Measurements from ENCODE around the gene MORC3.
"Not testable (repeated sequence)": the region's sequence is repeated elsewhere in the genome, so short reads cannot be mapped to it uniquely, and the experiment has no call there.

MORC3 gene

GRCh38 chr21:36384885-36385232, 64.9 kb downstream of the MORC3 start:
- Histone ChIP-seq H3K27me3 (peaks cover 12% of the 10 kb centered on the region), H3K4me3 (ENCODE audit: low read depth in 1 of 2, low read length in 1 of 2) (peak overlapping the region; percentile 52 to 54), H3K27ac (no peak overlapping the region), H3K9me3 (no peaks in the 10 kb centered on the region), H3K36me3 (no peaks in the 10 kb centered on the region), H3K4me1 (ENCODE audit: control insufficient read depth in 1 of 2, insufficient read depth in 1 of 2, low read depth in 1 of 2, low read length in 1 of 2) (peaks cover 6 to 13% of the 10 kb centered on the region in 2 experiments)
- no peak for TF ChIP-seq CTCF (IDR thresholded peaks at IDR 0.05)

- Histone ChIP-seq H3K27me3 (peaks cover 12% of the 10 kb centered on the region), H3K27ac (no peak within 1 kb of the TSS), H3K4me3 (ENCODE audit: low read depth in 1 of 2, low read length in 1 of 2) (peak within 1 kb of the TSS; percentile 52 to 54), H3K9me3 (no peaks in the 10 kb centered on the region), H3K4me1 (ENCODE audit: control insufficient read depth in 1 of 2, insufficient read depth in 1 of 2, low read depth in 1 of 2, low read length in 1 of 2) (peaks cover 6 to 13% of the 10 kb centered on the region in 2 experiments), H3K36me3 (no peaks in the 10 kb centered on the region)
- no peak for TF ChIP-seq CTCF (IDR thresholded peaks at IDR 0.05)
Measured at GRCh38 chr21:36385233-36386030, 65.4 kb downstream of the MORC3 start, which contains the start of gene CHAF1B. TSS of gene CHAF1B (plus strand) at chr21:36385392. CDS start at chr21:36386137, 745 bp downstream.

- no peaks in the 10 kb centered on the region for H3K9me3 ChIP-seq
- peaks cover 6 to 13% of the 10 kb centered on the region in 2 experiments for H3K4me1 ChIP-seq (ENCODE audit: control insufficient read depth in 1 of 2, insufficient read depth in 1 of 2, low read depth in 1 of 2, low read length in 1 of 2)
- no peak for TF ChIP-seq CTCF (IDR thresholded peaks at IDR 0.05)
- no peaks in the 10 kb centered on the region for H3K36me3 ChIP-seq
- H3K27ac ChIP-seq, result no peak overlapping the region
- H3K27me3 ChIP-seq, result peaks cover 12% of the 10 kb centered on the region
- H3K4me3 ChIP-seq (ENCODE audit: low read depth in 1 of 2, low read length in 1 of 2), result peak overlapping the region in 1 of 2 experiments; percentile 52
Measured at GRCh38 chr21:36386031-36386642, 66.1 kb downstream of the MORC3 start.

GRCh38 chr21:36388096-36388495, 68.1 kb downstream of the MORC3 start:
- Histone ChIP-seq H3K9me3 (no peaks in the 10 kb centered on the region), H3K4me3 (ENCODE audit: low read depth in 1 of 2, low read length in 1 of 2) (no peak overlapping the region), H3K4me1 (ENCODE audit: control insufficient read depth in 1 of 2, insufficient read depth in 1 of 2, low read depth in 1 of 2, low read length in 1 of 2) (peaks cover 6 to 13% of the 10 kb centered on the region in 2 experiments), H3K27ac (no peak overlapping the region), H3K27me3 (peaks cover 12% of the 10 kb centered on the region), H3K36me3 (no peaks in the 10 kb centered on the region)
- no peak for TF ChIP-seq CTCF (IDR thresholded peaks at IDR 0.05)

- no peak for TF ChIP-seq CTCF (IDR thresholded peaks at IDR 0.05)
- H3K4me3 ChIP-seq (ENCODE audit: low read depth in 1 of 2, low read length in 1 of 2), result no peak overlapping the region
- no peaks in the 10 kb centered on the region for H3K36me3 ChIP-seq
- H3K27ac ChIP-seq, result no peak overlapping the region
- H3K27me3 ChIP-seq, result peaks cover 12% of the 10 kb centered on the region
- H3K4me1 ChIP-seq (ENCODE audit: control insufficient read depth in 1 of 2, insufficient read depth in 1 of 2, low read depth in 1 of 2, low read length in 1 of 2), result peaks cover 6 to 13% of the 10 kb centered on the region in 2 experiments
- no peaks in the 10 kb centered on the region for H3K9me3 ChIP-seq
Measured at GRCh38 chr21:36388835-36389234, 68.8 kb downstream of the MORC3 start.

- not testable (repeated sequence) for H3K27ac ChIP-seq; H3K4me3 ChIP-seq (ENCODE audit: low read depth in 1 of 2, low read length in 1 of 2); H3K9me3 ChIP-seq; H3K27me3 ChIP-seq; H3K4me1 ChIP-seq (ENCODE audit: control insufficient read depth in 1 of 2, insufficient read depth in 1 of 2, low read depth in 1 of 2, low read length in 1 of 2)
- peaks cover 12% of the 10 kb centered on the region for H3K36me3 ChIP-seq
Measured at GRCh38 chr21:36391649-36392048, 71.7 kb downstream of the MORC3 start.

All from neutrophil (primary cell).